H9 (cell line): ENCODE data around the gene UPF1. TPM values are rescaled to one million over a fixed set of nuclear protein-coding genes. Genes with fewer than 3 reads are reported as not detected.

Experiments
- DNase-seq: peaks from one replicate; pipeline ENCODE4 v3.0.0-alpha.2; 2017
- H2AFZ ChIP-seq: one replicate; pipeline ENCODE4 v1.6.1; 2013; ENCODE audit warnings: mild to moderate bottlenecking, low read length, control low read depth, moderate library complexity
- H2AK5ac ChIP-seq: 2 replicates; pipeline ENCODE4 v1.6.1; 2013; ENCODE audit warnings: low read length, control low read depth, mixed read lengths; ENCODE audit not compliant: insufficient read length
- H2BK120ac ChIP-seq: one replicate; pipeline ENCODE4 v1.6.1; 2013; ENCODE audit warnings: low read depth, mild to moderate bottlenecking, low read length, control low read depth, inconsistent platforms; ENCODE audit not compliant: poor library complexity, severe bottlenecking
- H2BK12ac ChIP-seq: 2 replicates; pipeline ENCODE4 v1.6.1; 2013; ENCODE audit warnings: low read length, control low read depth, mixed read lengths, low read depth; ENCODE audit not compliant: insufficient read length
- H2BK15ac ChIP-seq: 2 replicates; pipeline ENCODE4 v1.6.1; 2013; ENCODE audit warnings: low read depth, low read length, control low read depth
- H2BK20ac ChIP-seq: one replicate; pipeline ENCODE4 v1.6.1; 2013; ENCODE audit warnings: low read depth, mild to moderate bottlenecking, low read length, control low read depth, inconsistent platforms; ENCODE audit not compliant: poor library complexity, severe bottlenecking
- H2BK5ac ChIP-seq: 2 replicates; pipeline ENCODE4 v1.6.1; 2013; ENCODE audit warnings: low read length, control low read depth, mixed read lengths; ENCODE audit not compliant: insufficient read length
- H3K14ac ChIP-seq: 2 replicates; pipeline ENCODE4 v1.6.1; 2013; ENCODE audit warnings: low read length, control low read depth; ENCODE audit not compliant: insufficient read depth
- H3K18ac ChIP-seq: 2 replicates; pipeline ENCODE4 v1.6.1; 2013; ENCODE audit warnings: low read depth, mild to moderate bottlenecking, mixed read lengths, low read length, control low read depth; ENCODE audit not compliant: insufficient read length
- H3K23ac ChIP-seq: 2 replicates; pipeline ENCODE4 v1.6.1; 2013; ENCODE audit warnings: low read length, control low read depth, mixed read lengths, low read depth; ENCODE audit not compliant: insufficient read length
- H3K23me2 ChIP-seq: 2 replicates; pipeline ENCODE4 v1.6.1; 2013; ENCODE audit warnings: low read depth, mild to moderate bottlenecking, mixed read lengths, low read length, control low read depth; ENCODE audit not compliant: insufficient read length, poor library complexity, severe bottlenecking
- H3K27ac ChIP-seq: 2 replicates; pipeline ENCODE4 v1.5.1; 2013; ENCODE audit warnings: low read length, control low read depth, mixed read lengths, low read depth; ENCODE audit not compliant: insufficient read length
- H3K27me3 ChIP-seq: 2 replicates; pipeline ENCODE4 v1.6.1; 2013; ENCODE audit warnings: low read length, control low read depth, inconsistent platforms; ENCODE audit not compliant: insufficient read depth
- H3K4ac ChIP-seq: 2 replicates; pipeline ENCODE4 v1.6.1; 2013; ENCODE audit warnings: low read depth, mild to moderate bottlenecking, control low read depth, inconsistent platforms, low read length, moderate library complexity
- H3K4me1 ChIP-seq: 2 replicates; pipeline ENCODE4 v1.6.1; 2013; ENCODE audit warnings: low read length, control low read depth, inconsistent platforms; ENCODE audit not compliant: insufficient read depth
- H3K4me2 ChIP-seq: 2 replicates; pipeline ENCODE4 v1.6.1; 2013; ENCODE audit warnings: low read length, control low read depth, mixed read lengths; ENCODE audit not compliant: insufficient read length, insufficient read depth
- H3K56ac ChIP-seq: 2 replicates; pipeline ENCODE4 v1.6.1; 2013; ENCODE audit warnings: low read depth, mild to moderate bottlenecking, mixed read lengths, low read length, control low read depth; ENCODE audit not compliant: insufficient read length
- H3K79me1 ChIP-seq: 2 replicates; pipeline ENCODE4 v1.6.1; 2013; ENCODE audit warnings: low read depth, mild to moderate bottlenecking, moderate library complexity, low read length, control low read depth, inconsistent platforms; ENCODE audit not compliant: insufficient read depth, poor library complexity, severe bottlenecking
- H3K79me2 ChIP-seq: 2 replicates; pipeline ENCODE4 v1.6.1; 2013; ENCODE audit warnings: low read length, control low read depth, inconsistent platforms; ENCODE audit not compliant: insufficient read depth
- H3K9ac ChIP-seq: 2 replicates; pipeline ENCODE4 v1.6.1; 2013; ENCODE audit warnings: low read length, control low read depth, mixed read lengths; ENCODE audit not compliant: insufficient read length; ENCODE audit errors: extremely low read depth
- H3K9me3 ChIP-seq: one replicate; pipeline ENCODE4 v1.6.1; 2013; ENCODE audit warnings: low read depth, low read length, inconsistent platforms; ENCODE audit not compliant: control insufficient read depth
- H3T11ph ChIP-seq: one replicate; pipeline ENCODE4 v1.6.1; 2013; ENCODE audit warnings: mild to moderate bottlenecking, low read length, control low read depth, inconsistent platforms
- H4K20me1 ChIP-seq: one replicate; pipeline ENCODE4 v1.6.1; 2013; ENCODE audit not compliant: control insufficient read depth, insufficient read length, insufficient read depth
- H4K5ac ChIP-seq: 2 replicates; pipeline ENCODE4 v1.6.1; 2013; ENCODE audit warnings: low read depth, mild to moderate bottlenecking, mixed read lengths, low read length, control low read depth; ENCODE audit not compliant: insufficient read length
- H4K8ac ChIP-seq: replicated peaks from 2 replicates; pipeline ENCODE4 v1.6.1; 2013; ENCODE audit warnings: low read length, control low read depth, mixed read lengths, low read depth; ENCODE audit not compliant: insufficient read length
- H4K91ac ChIP-seq: 2 replicates; pipeline ENCODE4 v1.6.1; 2013; ENCODE audit warnings: low read depth, mild to moderate bottlenecking, moderate library complexity, mixed read lengths, low read length, control low read depth; ENCODE audit not compliant: insufficient read length
- H3K27ac Mint-ChIP-seq, 3 experiments: 2 replicates in 2 of 3; 3 replicates in 1 of 3; pipeline ENCODE4 v1.8.0; 2020 to 2021; ENCODE audit warnings: mixed read lengths in 3 of 3, mild to moderate bottlenecking in 1 of 3, moderate library complexity in 1 of 3
- H3K27me3 Mint-ChIP-seq: 2 replicates; pipeline ENCODE4 v1.8.0; 2021; ENCODE audit warnings: low read depth, mild to moderate bottlenecking, moderate library complexity, mixed read lengths
- H3K36me3 Mint-ChIP-seq, 3 experiments: 2 replicates in 2 of 3; 3 replicates in 1 of 3; pipeline ENCODE4 v1.8.0; 2020 to 2021; ENCODE audit warnings: low read depth in 3 of 3, mixed read lengths in 3 of 3; ENCODE audit not compliant: insufficient read depth in 1 of 3
- H3K4me1 Mint-ChIP-seq, 2 experiments: 2 replicates each; pipeline ENCODE4 v1.8.0; 2020; ENCODE audit warnings: mixed read lengths in 2 of 2
- H3K4me3 Mint-ChIP-seq, 2 experiments: 2 replicates in 1 of 2; 3 replicates in 1 of 2; pipeline ENCODE4 v1.8.0; 2020 to 2021; ENCODE audit warnings: mild to moderate bottlenecking in 2 of 2, mixed read lengths in 2 of 2, moderate library complexity in 1 of 2
- H3K9me3 Mint-ChIP-seq, 2 experiments: 2 replicates in 1 of 2; 3 replicates in 1 of 2; pipeline ENCODE4 v1.8.0; 2020; ENCODE audit warnings: mild to moderate bottlenecking in 2 of 2, mixed read lengths in 2 of 2, moderate library complexity in 1 of 2
- WGBS: extraction: QIAGEN DNeasy Blood & Tissue Kit; methylation state at CpG from one replicate; pipeline ENCODE4 v1.1.7; 2013; ENCODE audit warnings: missing lambda C conversion rate, low lambda C conversion rate, mixed read lengths; ENCODE audit not compliant: insufficient read length; ENCODE audit errors: extremely low coverage; 5-methylcytosine and 5-hydroxymethylcytosine counted together
- total RNA-seq: library from RNA; stranded (reverse); gene quantifications from 2 replicates; pipeline ENCODE4 v1.2.1, GENCODE V29; 2021
- TF ChIP-seq, protein P1 (sequence below): fragments of 200-600 bp; sonication (generic); conservative IDR thresholded peaks from 3 replicates; pipeline ENCODE4 v1.8.0; 2021; ENCODE audit warnings: antibody characterized with exemption, mild to moderate bottlenecking

UPF1 gene
- total RNA-seq, 1 experiment from 2014 or later = 85.4 TPM

GRCh38 chr19:18876865-18877264 is 45.1 kb downstream of the UPF1 start:
- H3K4me1 Mint-ChIP-seq = no peaks in the 10 kb centered on the region
- peaks cover 39 to 69% (median 49%) of the 10 kb centered on the region in 3 experiments for H3K36me3 Mint-ChIP-seq
- WGBS = no CpG with 5 or more reads among the region's 7 CpGs

More at GRCh38 chr19:18876865-18877264, 45.1 kb downstream of the UPF1 start:
- Histone ChIP-seq H3K18ac (no peak overlapping the region), H3K4me1 (no peaks in the 10 kb centered on the region), H3K4ac (no peak overlapping the region), H4K5ac (no peak overlapping the region), H3K27me3 (no peaks in the 10 kb centered on the region), H3T11ph (no peak overlapping the region), H3K9me3 (no peaks in the 10 kb centered on the region), H3K9ac (no peak overlapping the region), H4K91ac (no peak overlapping the region), H3K27ac (no peak overlapping the region), H3K14ac (no peak overlapping the region), H2BK5ac (no peak overlapping the region), H3K79me1 (no peaks in the 10 kb centered on the region), H4K8ac (no peak overlapping the region), H2AFZ (no peak overlapping the region), H2BK12ac (no peak overlapping the region), H3K79me2 (no peaks in the 10 kb centered on the region), H2BK15ac (no peak overlapping the region), H3K23me2 (no peaks in the 10 kb centered on the region), H3K4me2 (no peak overlapping the region), H3K23ac (no peak overlapping the region), H2BK20ac (no peak overlapping the region), H3K56ac (no peak overlapping the region), H2AK5ac (no peak overlapping the region), H2BK120ac (no peak overlapping the region), H4K20me1 (no peaks in the 10 kb centered on the region)
- H3K9me3 Mint-ChIP-seq = peaks cover 0 to 9% of the 10 kb centered on the region in 2 experiments; a peak in 3 of 5 replicates
- TF ChIP-seq, protein P1, sequence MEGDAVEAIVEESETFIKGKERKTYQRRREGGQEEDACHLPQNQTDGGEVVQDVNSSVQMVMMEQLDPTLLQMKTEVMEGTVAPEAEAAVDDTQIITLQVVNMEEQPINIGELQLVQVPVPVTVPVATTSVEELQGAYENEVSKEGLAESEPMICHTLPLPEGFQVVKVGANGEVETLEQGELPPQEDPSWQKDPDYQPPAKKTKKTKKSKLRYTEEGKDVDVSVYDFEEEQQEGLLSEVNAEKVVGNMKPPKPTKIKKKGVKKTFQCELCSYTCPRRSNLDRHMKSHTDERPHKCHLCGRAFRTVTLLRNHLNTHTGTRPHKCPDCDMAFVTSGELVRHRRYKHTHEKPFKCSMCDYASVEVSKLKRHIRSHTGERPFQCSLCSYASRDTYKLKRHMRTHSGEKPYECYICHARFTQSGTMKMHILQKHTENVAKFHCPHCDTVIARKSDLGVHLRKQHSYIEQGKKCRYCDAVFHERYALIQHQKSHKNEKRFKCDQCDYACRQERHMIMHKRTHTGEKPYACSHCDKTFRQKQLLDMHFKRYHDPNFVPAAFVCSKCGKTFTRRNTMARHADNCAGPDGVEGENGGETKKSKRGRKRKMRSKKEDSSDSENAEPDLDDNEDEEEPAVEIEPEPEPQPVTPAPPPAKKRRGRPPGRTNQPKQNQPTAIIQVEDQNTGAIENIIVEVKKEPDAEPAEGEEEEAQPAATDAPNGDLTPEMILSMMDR = no peak
- no peak overlapping the region for H3K27ac Mint-ChIP-seq
- H3K27me3 Mint-ChIP-seq = no peaks in the 10 kb centered on the region
- DNase-seq = no peak
- H3K4me3 Mint-ChIP-seq = no peak overlapping the region
